GM23248 (cell line): Measurements from ENCODE around the gene SPATA16.

ENCODE experiments used
- EZH2 ChIP-seq: fragments of 200-600 bp; sonication (generic); IDR thresholded peaks from 2 replicates; pipeline ENCODE4 v1.6.1; 2018; ENCODE audit warnings: antibody characterized with exemption, mild to moderate bottlenecking; ENCODE audit not compliant: insufficient read depth, poor library complexity, severe bottlenecking
- EZH2phosphoT487 ChIP-seq: fragments of 200-600 bp; sonication (generic); IDR thresholded peaks from 2 replicates; pipeline ENCODE4 v1.6.1; 2018; ENCODE audit warnings: antibody characterized with exemption, moderate library complexity, mild to moderate bottlenecking, low read depth; ENCODE audit not compliant: insufficient read depth

DNA sequence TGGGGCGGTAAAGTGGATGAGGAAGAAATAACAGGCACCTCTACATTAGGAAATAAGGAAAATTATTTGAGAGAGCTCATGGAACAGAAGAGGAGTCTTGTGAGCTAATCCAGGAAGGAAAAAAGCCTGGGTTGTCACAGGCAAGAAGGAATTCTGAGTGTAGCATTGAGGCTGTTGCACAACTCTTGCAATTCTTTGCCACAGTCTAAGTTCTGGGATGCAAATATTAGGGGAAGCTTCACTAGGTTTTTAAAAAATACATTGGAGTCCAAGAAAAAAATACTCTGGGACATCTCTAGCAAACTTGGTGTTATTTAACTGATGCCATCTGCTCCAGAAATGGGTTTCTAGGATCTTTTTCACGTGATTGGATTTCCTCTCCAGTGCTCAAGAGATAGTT is 122.3 kb downstream of the SPATA16 start:
- TF ChIP-seq EZH2 = no peak
- TF ChIP-seq EZH2phosphoT487 = no peak
